ENCODE results near the gene ATP11A.
"Not testable (repeated sequence)": the region's sequence is repeated elsewhere in the genome, so short reads cannot be mapped to it uniquely, and the experiment has no call there.

ATP11A gene

GRCh38 chr13:112863356-112863755 is 173.5 kb downstream of the ATP11A start:
- DNase-seq (ENCODE audit: low spot score), result not testable (repeated sequence)

GRCh38 chr13:112865478-112865877 is 175.6 kb downstream of the ATP11A start:
- not testable (repeated sequence) for DNase-seq (ENCODE audit: low spot score)

GRCh38 chr13:112867301-112867711 is 177.5 kb downstream of the ATP11A start:
- no peak for DNase-seq (ENCODE audit: low spot score)

GRCh38 chr13:112868308-112868707 is 178.5 kb downstream of the ATP11A start:
- no peak for DNase-seq (ENCODE audit: low spot score)

- no peak for DNase-seq (ENCODE audit: low spot score)
Measured at GRCh38 chr13:112869202-112870050, 179.6 kb downstream of the ATP11A start.

- no peak for DNase-seq (ENCODE audit: low spot score)
Measured at GRCh38 chr13:112870051-112870331, 180.2 kb downstream of the ATP11A start.

GRCh38 chr13:112870737-112871287 is 181.0 kb downstream of the ATP11A start:
- DNase-seq (ENCODE audit: low spot score), result no peak

GRCh38 chr13:112871742-112872141 is 181.9 kb downstream of the ATP11A start:
- no peak for DNase-seq (ENCODE audit: low spot score)

GRCh38 chr13:112872657-112873631 is 183.1 kb downstream of the ATP11A start:
- DNase-seq (ENCODE audit: low spot score), result not testable (repeated sequence)

GRCh38 chr13:112873851-112874750 is 184.3 kb downstream of the ATP11A start:
- DNase-seq (ENCODE audit: low spot score), result peak; percentile 54

- DNase-seq (ENCODE audit: low spot score), result no peak
Measured at GRCh38 chr13:112874751-112875300, 185.0 kb downstream of the ATP11A start.

GRCh38 chr13:112875627-112876026 is 185.8 kb downstream of the ATP11A start:
- DNase-seq (ENCODE audit: low spot score), result no peak

GRCh38 chr13:112876305-112877000 is 186.6 kb downstream of the ATP11A start:
- DNase-seq (ENCODE audit: low spot score), result no peak

- no peak for DNase-seq (ENCODE audit: low spot score)
Measured at GRCh38 chr13:112877066-112877465, 187.2 kb downstream of the ATP11A start.

- DNase-seq (ENCODE audit: low spot score), result no peak
Measured at GRCh38 chr13:112877539-112877938, 187.7 kb downstream of the ATP11A start.

GRCh38 chr13:112877976-112878955 is 188.4 kb downstream of the ATP11A start:
- DNase-seq (ENCODE audit: low spot score), result no peak

GRCh38 chr13:112879283-112879833 is 189.5 kb downstream of the ATP11A start:
- DNase-seq (ENCODE audit: low spot score), result no peak

- DNase-seq (ENCODE audit: low spot score), result no peak
Measured at GRCh38 chr13:112880221-112880641, 190.4 kb downstream of the ATP11A start.

GRCh38 chr13:112880976-112881540 is 191.2 kb downstream of the ATP11A start:
- no peak for DNase-seq (ENCODE audit: low spot score)
